Measurements from ENCODE around the gene DNAAF2.
A peak's percentile ranks its signal among the peaks of the same experiment; 100 is the strongest.

DNAAF2 gene, protein sequence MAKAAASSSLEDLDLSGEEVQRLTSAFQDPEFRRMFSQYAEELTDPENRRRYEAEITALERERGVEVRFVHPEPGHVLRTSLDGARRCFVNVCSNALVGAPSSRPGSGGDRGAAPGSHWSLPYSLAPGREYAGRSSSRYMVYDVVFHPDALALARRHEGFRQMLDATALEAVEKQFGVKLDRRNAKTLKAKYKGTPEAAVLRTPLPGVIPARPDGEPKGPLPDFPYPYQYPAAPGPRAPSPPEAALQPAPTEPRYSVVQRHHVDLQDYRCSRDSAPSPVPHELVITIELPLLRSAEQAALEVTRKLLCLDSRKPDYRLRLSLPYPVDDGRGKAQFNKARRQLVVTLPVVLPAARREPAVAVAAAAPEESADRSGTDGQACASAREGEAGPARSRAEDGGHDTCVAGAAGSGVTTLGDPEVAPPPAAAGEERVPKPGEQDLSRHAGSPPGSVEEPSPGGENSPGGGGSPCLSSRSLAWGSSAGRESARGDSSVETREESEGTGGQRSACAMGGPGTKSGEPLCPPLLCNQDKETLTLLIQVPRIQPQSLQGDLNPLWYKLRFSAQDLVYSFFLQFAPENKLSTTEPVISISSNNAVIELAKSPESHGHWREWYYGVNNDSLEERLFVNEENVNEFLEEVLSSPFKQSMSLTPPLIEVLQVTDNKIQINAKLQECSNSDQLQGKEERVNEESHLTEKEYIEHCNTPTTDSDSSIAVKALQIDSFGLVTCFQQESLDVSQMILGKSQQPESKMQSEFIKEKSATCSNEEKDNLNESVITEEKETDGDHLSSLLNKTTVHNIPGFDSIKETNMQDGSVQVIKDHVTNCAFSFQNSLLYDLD

GRCh38 chr14:49634547-49635334, at the start of gene DNAAF2:
Gene DNAAF2, minus strand, starts transcription at chr14:49635244. Its CDS starts 95 bp downstream, at chr14:49635149.
- Histone ChIP-seq H3F3A (ENCODE audit: insufficient read depth) (peaks cover 17% of the 10 kb centered on the region), H3K79me2 (ENCODE audit: insufficient read depth, low read length) (peaks cover 89% of the 10 kb centered on the region), H3K27ac (ENCODE audit: low read depth, low read length) (peak within 1 kb of the TSS; percentile 90), H3K9ac (ENCODE audit: low read length) (peak within 1 kb of the TSS; percentile 93), H3K36me3 (ENCODE audit: low read length) (peaks cover 10% of the 10 kb centered on the region), H3K27me3 (ENCODE audit: low read length) (no peaks in the 10 kb centered on the region), H2AFZ (ENCODE audit: low read depth, low read length, severe bottlenecking) (peak within 1 kb of the TSS; percentile 80), H3K4me2 (ENCODE audit: low read depth, low read length, poor library complexity, severe bottlenecking) (peak within 1 kb of the TSS; percentile 99), H3K4me3 (ENCODE audit: insufficient read depth, low read length, poor library complexity, severe bottlenecking) (peak within 1 kb of the TSS; percentile 79), H4K20me1 (ENCODE audit: low read depth, low read length) (peaks cover 11% of the 10 kb centered on the region), H3K9me3 (ENCODE audit: insufficient read depth, low read length) (no peaks in the 10 kb centered on the region), H3K9me2 (replicated peaks; ENCODE audit: insufficient read depth, low read length) (no peaks in the 10 kb centered on the region)
- TF ChIP-seq EZH2phosphoT487 (conservative IDR thresholded peaks at IDR 0.05; ENCODE audit: low read length) = no peak
- no peak for TF ChIP-seq CTCF (IDR thresholded peaks at IDR 0.05; ENCODE audit: insufficient read depth, low read length, poor library complexity, severe bottlenecking)

DNA sequence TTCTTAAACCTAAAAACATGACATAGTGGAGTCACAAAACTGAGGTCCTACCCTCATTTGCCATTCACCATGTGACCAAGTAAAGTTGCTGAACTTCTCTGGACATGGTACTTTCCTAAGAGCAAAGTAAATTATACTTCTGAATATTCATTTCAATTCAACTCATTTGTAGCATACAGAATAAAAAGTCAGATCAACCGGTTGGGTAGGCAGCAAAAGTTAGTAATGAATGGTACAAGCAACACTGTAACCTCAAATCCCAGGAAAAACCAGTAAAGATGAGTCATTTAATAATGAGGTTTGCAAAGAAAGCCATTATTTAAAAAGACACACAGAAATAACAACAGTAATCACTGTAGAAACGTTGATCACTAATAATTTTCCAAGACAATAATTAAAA, 44.2 kb upstream of the DNAAF2 start:
- Histone ChIP-seq H3K79me2 (ENCODE audit: insufficient read depth, low read length) (peaks cover 6% of the 10 kb centered on the region; the same call in 1 of the 2 replicates), H3K9ac (ENCODE audit: low read length) (no peak overlapping the region), H3K4me3 (ENCODE audit: insufficient read depth, low read length, poor library complexity, severe bottlenecking) (no peak overlapping the region), H4K20me1 (ENCODE audit: low read depth, low read length) (no peaks in the 10 kb centered on the region), H3K4me2 (ENCODE audit: low read depth, low read length, poor library complexity, severe bottlenecking) (no peak overlapping the region), H3K9me3 (ENCODE audit: insufficient read depth, low read length) (no peaks in the 10 kb centered on the region), H3K9me2 (replicated peaks; ENCODE audit: insufficient read depth, low read length) (no peaks in the 10 kb centered on the region), H3K27me3 (ENCODE audit: low read length) (no peaks in the 10 kb centered on the region), H2AFZ (ENCODE audit: low read depth, low read length, severe bottlenecking) (no peak overlapping the region), H3F3A (ENCODE audit: insufficient read depth) (0 out of 2 replicates have a peak, but pooled peaks cover 4% of the 10 kb centered on the region), H3K36me3 (ENCODE audit: low read length) (peaks cover 22% of the 10 kb centered on the region), H3K27ac (ENCODE audit: low read depth, low read length) (no peak overlapping the region)
- TF ChIP-seq CTCF (IDR thresholded peaks at IDR 0.05; ENCODE audit: insufficient read depth, low read length, poor library complexity, severe bottlenecking) (no peak), EZH2phosphoT487 (conservative IDR thresholded peaks at IDR 0.05; ENCODE audit: low read length) (no peak)

- Histone ChIP-seq H3K9ac (ENCODE audit: low read length) (no peak overlapping the region), H3F3A (ENCODE audit: insufficient read depth) (0 out of 2 replicates have a peak, but pooled peaks cover 4% of the 10 kb centered on the region), H3K27me3 (ENCODE audit: low read length) (no peaks in the 10 kb centered on the region), H3K4me3 (ENCODE audit: insufficient read depth, low read length, poor library complexity, severe bottlenecking) (no peak overlapping the region), H3K9me3 (ENCODE audit: insufficient read depth, low read length) (no peaks in the 10 kb centered on the region), H4K20me1 (ENCODE audit: low read depth, low read length) (no peaks in the 10 kb centered on the region), H2AFZ (ENCODE audit: low read depth, low read length, severe bottlenecking) (no peak overlapping the region), H3K4me2 (ENCODE audit: low read depth, low read length, poor library complexity, severe bottlenecking) (no peak overlapping the region), H3K27ac (ENCODE audit: low read depth, low read length) (no peak overlapping the region), H3K36me3 (ENCODE audit: low read length) (peaks cover 30% of the 10 kb centered on the region), H3K79me2 (ENCODE audit: insufficient read depth, low read length) (0 out of 2 replicates have a peak, but pooled peaks cover 6% of the 10 kb centered on the region), H3K9me2 (replicated peaks; ENCODE audit: insufficient read depth, low read length) (no peaks in the 10 kb centered on the region)
- TF ChIP-seq CTCF (IDR thresholded peaks at IDR 0.05; ENCODE audit: insufficient read depth, low read length, poor library complexity, severe bottlenecking) (no peak), EZH2phosphoT487 (conservative IDR thresholded peaks at IDR 0.05; ENCODE audit: low read length) (no peak)
Observed at GRCh38 chr14:49677643-49678042, 42.6 kb upstream of the DNAAF2 start.
